CD4-positive, alpha-beta T cell treated with Interleukin-15 for 4 hours (primary cell): ENCODE data around the gene RASA3.

Experiments used
- DNase-seq: peaks from one replicate; pipeline ENCODE4 v3.0.0-alpha.2; 2020; ENCODE audit warnings: low spot score

The RASA3 gene

GRCh38 chr13:114054830-114055439 is 77.5 kb downstream of the RASA3 start:
- DNase-seq = no peak

- no peak for DNase-seq
These were observed 78.2 kb downstream of the RASA3 start for GRCh38 chr13:114054264-114054663.

GRCh38 chr13:114053026-114053425 is 79.4 kb downstream of the RASA3 start:
- no peak for DNase-seq

GRCh38 chr13:114050536-114051450 is 81.6 kb downstream of the RASA3 start:
- DNase-seq = no peak

GRCh38 chr13:114049626-114050101 is 82.8 kb downstream of the RASA3 start:
- DNase-seq = no peak

GRCh38 chr13:114049026-114049425 is 83.4 kb downstream of the RASA3 start:
- DNase-seq = peak; percentile 32

GRCh38 chr13:114048443-114048842 is 84.0 kb downstream of the RASA3 start:
- DNase-seq = no peak

GRCh38 chr13:114047358-114047881 is 85.0 kb downstream of the RASA3 start:
- no peak for DNase-seq

GRCh38 chr13:114046431-114046975 is 85.9 kb downstream of the RASA3 start:
- DNase-seq = no peak

GRCh38 chr13:114045113-114045735 is 87.2 kb downstream of the RASA3 start:
- DNase-seq = no peak

- DNase-seq = no peak
These were observed 87.9 kb downstream of the RASA3 start for GRCh38 chr13:114044486-114044885.

- DNase-seq = no peak
These were observed 88.9 kb downstream of the RASA3 start for GRCh38 chr13:114043421-114044053.

- DNase-seq = no peak
These were observed 90.2 kb downstream of the RASA3 start for GRCh38 chr13:114042066-114042815.

- no peak for DNase-seq
These were observed 90.9 kb downstream of the RASA3 start for GRCh38 chr13:114041493-114041892.

GRCh38 chr13:114039471-114040141 is 92.8 kb downstream of the RASA3 start:
- no peak for DNase-seq

GRCh38 chr13:114038900-114039299 is 93.5 kb downstream of the RASA3 start:
- DNase-seq = no peak

GRCh38 chr13:114038211-114038613 is 94.2 kb downstream of the RASA3 start:
- no peak for DNase-seq

GRCh38 chr13:114037674-114038073 is 94.7 kb downstream of the RASA3 start:
- DNase-seq = no peak

GRCh38 chr13:114035583-114036531 is 96.6 kb downstream of the RASA3 start:
- no peak for DNase-seq
